Measurements from ENCODE around the gene SEMA5A. TPM values are rescaled to one million over a fixed set of nuclear protein-coding genes. Genes with fewer than 3 reads are reported as not detected.

The SEMA5A gene
- total RNA-seq, 2 experiments from 2014 or later, result 0.48 to 0.52 TPM

DNA sequence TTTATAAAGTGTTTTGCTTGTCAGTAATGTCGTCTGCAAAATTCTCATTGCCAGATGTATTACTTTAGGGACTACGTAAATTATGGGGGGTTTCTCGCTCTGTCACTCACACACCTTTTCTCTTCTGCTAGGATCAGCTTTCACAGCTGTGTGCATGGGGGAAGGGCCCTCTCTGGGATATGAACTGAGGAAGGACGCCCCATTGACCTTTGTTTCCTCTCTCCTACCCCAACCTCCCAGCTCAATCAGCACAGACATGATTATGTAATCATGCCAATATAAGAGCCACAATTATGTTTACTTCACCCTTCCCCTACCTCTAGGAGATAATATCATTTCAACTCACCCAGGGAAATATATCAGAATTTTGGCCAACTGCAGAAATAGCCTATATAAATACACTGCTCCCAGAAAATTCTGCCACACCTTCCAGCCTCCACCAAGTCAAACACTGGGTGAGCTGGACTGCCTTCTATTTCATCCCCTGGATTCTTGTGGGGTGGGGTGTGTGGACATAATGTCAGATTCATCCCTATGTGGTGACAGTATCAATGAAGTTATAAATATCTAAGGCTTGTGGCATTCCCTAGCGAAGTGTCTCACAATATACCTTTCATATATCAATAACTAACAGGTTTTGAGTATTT lies 12.6 kb upstream of the SEMA5A start:
- ChIA-PET POLR2A (no interaction called here), CTCF (interaction anchor here (1.2 kb wide), 1 partner anchor 15 kb away, joined by 3 read pairs; no protein-coding TSS in a partner anchor)
- H3K27ac Mint-ChIP-seq, result no peak overlapping the region
- no peaks in the 10 kb centered on the region for H3K4me1 Mint-ChIP-seq (ENCODE audit: low read depth)
- DNase-seq, result no peak
- no peaks in the 10 kb centered on the region for H3K27me3 Mint-ChIP-seq
- H3K36me3 Mint-ChIP-seq, result no peaks in the 10 kb centered on the region
- intact Hi-C loops (cut with micrococcal nuclease), result no loop called here
- no peak overlapping the region for H3K4me3 Mint-ChIP-seq
- H3K9me3 Mint-ChIP-seq, result no peaks in the 10 kb centered on the region

DNA sequence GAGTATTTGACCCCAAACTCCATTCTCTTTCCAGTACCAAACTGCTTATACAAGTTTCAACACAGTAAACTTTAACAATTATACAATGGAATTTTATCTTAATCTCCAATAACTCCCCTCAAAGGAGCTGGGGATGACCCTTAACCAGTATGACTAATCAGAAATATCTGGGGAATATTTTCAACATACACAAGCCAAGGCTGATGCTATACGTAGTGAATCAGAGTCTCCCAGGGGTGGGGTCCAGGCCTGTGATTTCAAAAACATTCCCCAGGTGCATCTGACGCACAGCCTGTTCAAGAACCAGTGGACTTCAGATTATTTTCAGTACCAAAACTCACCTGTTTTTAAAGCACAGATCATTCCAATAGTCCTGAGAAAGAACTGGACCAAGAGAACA lies 11.8 kb upstream of the SEMA5A start:
- Mint-ChIP-seq H3K27ac (no peak overlapping the region), H3K4me1 (ENCODE audit: low read depth) (no peaks in the 10 kb centered on the region), H3K36me3 (no peaks in the 10 kb centered on the region), H3K27me3 (no peaks in the 10 kb centered on the region), H3K9me3 (no peaks in the 10 kb centered on the region), H3K4me3 (no peak overlapping the region)
- ChIA-PET POLR2A (no interaction called here), CTCF (no interaction called here)
- intact Hi-C loops (cut with micrococcal nuclease), result no loop called here
- DNase-seq, result no peak

DNA sequence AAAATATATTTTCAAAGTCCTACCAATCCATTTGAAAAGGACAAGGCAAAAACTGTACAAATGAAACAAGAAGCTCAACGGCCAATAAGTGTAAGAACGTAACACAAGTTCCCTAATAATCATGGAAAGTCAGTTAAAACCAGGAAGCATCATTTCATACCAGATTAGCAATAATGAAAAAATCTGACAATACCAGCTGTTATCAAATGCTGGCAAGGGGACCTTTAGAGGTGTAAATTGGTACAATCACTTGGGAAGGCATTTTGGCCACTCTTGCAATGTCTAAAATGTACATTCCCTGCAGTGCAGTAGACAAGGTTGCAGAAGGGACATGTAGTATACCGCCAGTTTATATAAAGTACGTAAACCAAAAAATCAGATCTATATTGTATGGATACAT lies 10.1 kb upstream of the SEMA5A start:
- no peaks in the 10 kb centered on the region for H3K9me3 Mint-ChIP-seq
- no peak for DNase-seq
- CTCF ChIA-PET, result no interaction called here
- H3K27me3 Mint-ChIP-seq, result no peaks in the 10 kb centered on the region
- POLR2A ChIA-PET, result no interaction called here
- H3K36me3 Mint-ChIP-seq, result no peaks in the 10 kb centered on the region
- no peak overlapping the region for H3K27ac Mint-ChIP-seq
- no peak overlapping the region for H3K4me3 Mint-ChIP-seq
- no peaks in the 10 kb centered on the region for H3K4me1 Mint-ChIP-seq (ENCODE audit: low read depth)
- intact Hi-C loops (cut with micrococcal nuclease), result no loop called here

DNA sequence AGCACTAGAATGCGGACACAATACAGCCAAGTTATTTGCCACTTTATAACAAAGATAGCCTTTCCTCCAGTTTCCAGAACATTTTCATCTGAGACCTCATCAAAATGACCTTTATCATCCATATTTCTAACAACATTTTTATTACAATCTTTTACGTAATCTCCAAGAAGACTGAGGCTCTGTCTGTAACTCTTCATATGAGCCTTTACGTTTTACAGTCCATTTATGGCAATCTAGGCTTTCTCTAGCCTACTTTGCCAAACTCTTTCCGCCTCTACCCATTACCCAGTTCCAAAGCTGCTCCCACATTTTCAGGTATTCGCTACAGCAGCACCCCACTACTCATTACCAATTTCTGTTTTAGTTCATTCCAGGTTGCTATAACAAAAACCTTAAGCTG lies 8.2 kb upstream of the SEMA5A start:
- CTCF ChIA-PET, result no interaction called here
- intact Hi-C loops (cut with micrococcal nuclease), result no loop called here
- no peaks in the 10 kb centered on the region for H3K36me3 Mint-ChIP-seq
- no peaks in the 10 kb centered on the region for H3K4me1 Mint-ChIP-seq (ENCODE audit: low read depth)
- no peak overlapping the region for H3K4me3 Mint-ChIP-seq
- POLR2A ChIA-PET, result no interaction called here
- no peak for DNase-seq
- H3K27ac Mint-ChIP-seq, result no peak overlapping the region
- H3K9me3 Mint-ChIP-seq, result no peaks in the 10 kb centered on the region
- no peaks in the 10 kb centered on the region for H3K27me3 Mint-ChIP-seq

DNA sequence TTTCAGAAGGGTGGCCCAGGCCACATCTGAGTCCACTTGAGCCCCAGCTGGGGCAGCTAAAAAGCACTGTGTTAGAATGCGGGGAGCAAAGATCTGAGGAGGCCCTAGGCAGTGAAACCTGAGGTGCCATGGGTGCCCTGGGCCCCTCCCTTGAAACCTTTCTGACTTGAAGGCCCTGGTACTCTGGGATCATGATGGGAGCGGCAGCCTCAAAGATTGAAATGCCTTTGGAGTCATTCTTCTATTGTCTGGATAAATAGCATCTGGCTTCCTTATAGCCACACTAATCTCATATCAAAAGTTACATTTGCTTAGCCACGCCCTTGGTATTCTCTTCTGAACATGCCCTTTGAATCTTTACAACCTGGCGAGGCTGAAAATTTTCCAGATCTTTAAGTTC lies 7.7 kb upstream of the SEMA5A start:
- no peak overlapping the region for H3K4me3 Mint-ChIP-seq
- POLR2A ChIA-PET, result no interaction called here
- H3K27me3 Mint-ChIP-seq, result no peaks in the 10 kb centered on the region
- H3K27ac Mint-ChIP-seq, result no peak overlapping the region
- no peak for DNase-seq
- CTCF ChIA-PET, result no interaction called here
- intact Hi-C loops (cut with micrococcal nuclease), result no loop called here
- no peaks in the 10 kb centered on the region for H3K36me3 Mint-ChIP-seq
- H3K9me3 Mint-ChIP-seq, result no peaks in the 10 kb centered on the region
- H3K4me1 Mint-ChIP-seq (ENCODE audit: low read depth), result no peaks in the 10 kb centered on the region

DNA sequence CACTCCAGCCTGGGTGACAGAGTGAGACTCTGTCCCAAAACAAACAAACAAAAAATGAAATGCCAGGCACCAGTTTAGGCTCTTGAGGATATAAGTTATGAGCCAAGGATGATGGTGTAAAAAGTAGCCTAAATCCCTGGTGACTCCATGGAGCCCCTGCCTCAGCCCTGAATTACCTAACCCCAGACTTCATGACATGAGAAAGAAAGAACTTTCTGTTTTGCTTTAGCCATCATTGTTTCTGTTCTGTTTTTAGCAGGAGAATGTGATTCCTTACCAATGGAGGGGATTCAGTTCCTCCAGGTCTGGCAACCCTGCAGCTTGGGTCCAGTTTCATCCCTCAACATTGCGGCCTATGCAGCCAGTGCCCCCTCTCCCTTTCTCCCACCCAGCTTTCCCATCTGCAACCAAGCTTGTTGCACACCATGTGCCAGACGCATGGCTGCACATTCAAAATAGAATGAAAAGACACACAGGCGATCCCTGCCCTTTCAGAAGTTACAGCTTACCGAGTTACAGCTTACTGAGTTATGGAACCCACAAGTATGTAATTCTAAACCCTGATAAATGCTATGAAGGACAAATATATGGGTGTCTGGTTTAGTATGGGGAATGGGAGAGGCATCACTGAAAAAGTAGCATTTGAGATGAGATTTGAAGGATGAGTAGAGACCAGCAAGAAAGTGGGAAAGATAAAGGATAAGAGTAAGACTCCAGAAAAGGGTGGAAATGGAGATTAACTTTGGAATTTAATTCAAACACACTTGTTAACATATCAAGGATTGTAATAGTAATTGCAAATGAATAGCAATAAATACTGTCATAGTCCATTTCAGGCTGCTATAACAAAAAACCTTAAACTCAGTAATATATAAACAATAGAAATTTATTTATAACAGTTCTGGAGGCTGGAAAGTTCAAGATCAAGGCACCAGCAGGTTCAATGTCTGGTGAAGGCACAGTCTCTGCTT lies 6.0 kb upstream of the SEMA5A start:
- no peaks in the 10 kb centered on the region for H3K9me3 Mint-ChIP-seq
- H3K4me3 Mint-ChIP-seq, result no peak overlapping the region
- H3K27me3 Mint-ChIP-seq, result no peaks in the 10 kb centered on the region
- no peaks in the 10 kb centered on the region for H3K36me3 Mint-ChIP-seq
- intact Hi-C loops (cut with micrococcal nuclease), result no loop called here
- ChIA-PET CTCF (no interaction called here), POLR2A (no interaction called here)
- H3K4me1 Mint-ChIP-seq (ENCODE audit: low read depth), result no peaks in the 10 kb centered on the region
- no peak overlapping the region for H3K27ac Mint-ChIP-seq
- no peak for DNase-seq

DNA sequence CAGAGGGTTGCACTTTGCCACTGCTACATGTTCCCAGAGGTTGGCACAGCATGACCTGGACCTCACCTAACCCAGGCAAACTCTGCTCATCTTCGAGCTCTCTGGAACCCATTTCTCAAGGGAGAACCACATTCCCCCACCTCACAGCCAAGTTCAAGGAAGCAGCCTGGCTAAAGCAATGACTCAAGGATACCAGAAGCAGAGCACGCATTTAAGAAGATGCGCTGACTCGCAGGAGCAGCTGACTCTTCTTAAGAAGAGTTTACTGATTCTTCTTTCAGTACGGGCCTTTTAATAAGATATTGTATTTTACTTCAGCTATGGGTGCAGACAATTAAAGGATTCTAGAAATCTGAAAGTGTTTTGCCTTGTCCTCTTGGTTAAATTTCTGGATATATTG lies 4.1 kb upstream of the SEMA5A start:
- Mint-ChIP-seq H3K4me1 (ENCODE audit: low read depth) (peaks cover 4% of the 10 kb centered on the region), H3K27me3 (peaks cover 6% of the 10 kb centered on the region), H3K4me3 (no peak overlapping the region), H3K36me3 (no peaks in the 10 kb centered on the region), H3K27ac (no peak overlapping the region), H3K9me3 (no peaks in the 10 kb centered on the region)
- DNase-seq, result no peak
- ChIA-PET POLR2A (no interaction called here), CTCF (interaction anchor here (0.5 kb wide), 1 partner anchor 420 kb away, joined by 3 read pairs; no protein-coding TSS in a partner anchor)
- intact Hi-C loops (cut with micrococcal nuclease), result no loop called here

DNA sequence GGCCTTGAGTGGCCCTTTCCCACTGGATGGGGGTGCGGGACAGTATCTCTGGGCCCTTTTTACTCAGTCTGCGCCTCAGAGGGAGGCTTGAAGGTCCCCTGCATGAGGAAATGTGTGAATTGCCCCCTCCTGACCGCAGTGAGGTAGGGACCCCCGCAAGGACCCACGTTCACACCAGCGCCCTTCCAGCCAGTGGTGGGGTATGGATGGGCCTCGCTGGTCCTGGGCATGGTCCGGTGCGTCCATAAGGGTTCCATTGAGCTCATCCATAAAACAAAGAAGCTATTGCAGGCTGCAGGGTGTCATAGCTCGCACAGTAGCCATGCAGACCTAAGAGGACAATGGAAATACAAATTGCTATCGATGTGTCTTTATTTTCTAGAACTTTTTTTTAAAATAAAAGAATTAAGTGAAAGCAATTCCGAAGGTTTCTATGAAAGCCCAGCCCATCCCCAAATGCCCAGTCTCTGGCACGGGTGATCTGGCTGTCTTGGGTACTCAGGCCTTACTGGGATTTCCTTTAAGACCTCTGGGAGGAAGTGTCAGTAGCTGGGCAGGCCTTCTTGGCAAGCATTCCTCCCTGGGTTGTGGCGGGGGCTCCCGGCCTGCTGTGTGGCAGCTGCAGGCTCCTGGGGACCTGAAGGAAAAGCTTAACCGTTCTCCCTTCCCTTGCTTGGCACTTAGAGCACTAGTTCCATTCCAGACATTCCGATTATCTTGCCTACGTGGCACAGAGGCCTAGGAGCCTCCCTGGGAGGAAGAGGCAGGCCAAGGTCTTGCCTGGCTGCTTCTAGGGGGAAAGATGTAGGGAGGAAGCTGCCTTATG lies 1.5 kb upstream of the SEMA5A start:
- DNase-seq, result no peak
- POLR2A ChIA-PET, result no interaction called here

DNA sequence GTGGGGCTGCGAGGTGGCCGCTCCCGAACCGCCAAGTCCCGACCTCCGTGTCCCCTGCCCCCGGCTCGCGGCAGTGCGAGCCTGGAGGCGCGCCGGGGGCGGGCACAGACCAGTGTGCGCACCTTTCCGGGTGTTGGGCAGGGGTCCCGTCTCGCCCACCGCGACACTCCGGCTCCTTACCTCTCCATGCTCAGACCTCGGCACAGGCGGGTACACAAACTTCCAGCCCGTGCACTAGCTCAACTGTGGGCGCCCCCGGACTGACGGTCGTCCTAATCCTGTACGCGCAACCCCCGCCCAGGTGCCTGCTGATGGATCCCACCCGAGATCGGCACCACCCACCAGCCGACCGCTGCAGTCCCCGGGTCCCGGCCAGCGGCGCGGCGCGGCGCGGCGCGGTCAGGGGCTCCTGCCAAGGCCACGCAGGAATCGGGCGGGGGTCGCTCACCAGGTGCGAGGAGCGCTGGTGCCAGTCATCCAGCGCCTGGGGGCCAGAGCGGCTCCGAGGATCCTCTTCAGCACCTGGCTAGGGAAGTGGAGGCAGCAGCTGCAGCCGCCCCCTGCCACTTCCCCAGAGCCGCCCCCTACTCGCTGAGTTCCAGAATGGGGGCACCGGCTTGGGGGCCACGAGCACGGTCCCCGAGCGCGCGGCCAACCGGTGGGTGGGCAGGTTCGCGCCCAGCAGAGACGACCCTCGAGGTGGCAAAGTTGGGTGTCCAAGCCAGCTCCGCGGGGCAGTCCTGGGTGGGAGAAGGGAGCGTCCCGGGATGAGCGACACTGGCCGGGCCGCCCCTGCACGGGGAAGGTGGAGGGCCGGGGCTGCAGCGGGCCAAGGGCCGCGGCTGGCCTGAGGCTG lies 511 bp downstream of the SEMA5A start:
- POLR2A ChIA-PET, result no interaction called here
- DNase-seq, result no peak
- no peaks in the 10 kb centered on the region for H3K9me3 Mint-ChIP-seq
- CTCF ChIA-PET, result interaction anchor here (0.6 to 2.6 kb wide), 2 partner anchors 183 to 361 kb away, joined by 3 to 11 read pairs; no protein-coding TSS in a partner anchor
- H3K4me3 Mint-ChIP-seq, result peak overlapping the region; percentile 71
- no peak overlapping the region for H3K27ac Mint-ChIP-seq
- intact Hi-C loops (cut with micrococcal nuclease), result no loop called here
- H3K36me3 Mint-ChIP-seq, result no peaks in the 10 kb centered on the region
- H3K27me3 Mint-ChIP-seq, result peaks cover 13% of the 10 kb centered on the region
- H3K4me1 Mint-ChIP-seq (ENCODE audit: low read depth), result peaks cover 7% of the 10 kb centered on the region

More for the DNA sequence above, 1.5 kb upstream of the SEMA5A start:
- peaks cover 7% of the 10 kb centered on the region for H3K4me1 Mint-ChIP-seq (ENCODE audit: low read depth)
- CTCF ChIA-PET, result no interaction called here
- H3K27ac Mint-ChIP-seq, result no peak overlapping the region
- intact Hi-C loops (cut with micrococcal nuclease), result no loop called here
- H3K27me3 Mint-ChIP-seq, result peaks cover 13% of the 10 kb centered on the region
- H3K9me3 Mint-ChIP-seq, result no peaks in the 10 kb centered on the region
- no peak overlapping the region for H3K4me3 Mint-ChIP-seq
- no peaks in the 10 kb centered on the region for H3K36me3 Mint-ChIP-seq

DNA sequence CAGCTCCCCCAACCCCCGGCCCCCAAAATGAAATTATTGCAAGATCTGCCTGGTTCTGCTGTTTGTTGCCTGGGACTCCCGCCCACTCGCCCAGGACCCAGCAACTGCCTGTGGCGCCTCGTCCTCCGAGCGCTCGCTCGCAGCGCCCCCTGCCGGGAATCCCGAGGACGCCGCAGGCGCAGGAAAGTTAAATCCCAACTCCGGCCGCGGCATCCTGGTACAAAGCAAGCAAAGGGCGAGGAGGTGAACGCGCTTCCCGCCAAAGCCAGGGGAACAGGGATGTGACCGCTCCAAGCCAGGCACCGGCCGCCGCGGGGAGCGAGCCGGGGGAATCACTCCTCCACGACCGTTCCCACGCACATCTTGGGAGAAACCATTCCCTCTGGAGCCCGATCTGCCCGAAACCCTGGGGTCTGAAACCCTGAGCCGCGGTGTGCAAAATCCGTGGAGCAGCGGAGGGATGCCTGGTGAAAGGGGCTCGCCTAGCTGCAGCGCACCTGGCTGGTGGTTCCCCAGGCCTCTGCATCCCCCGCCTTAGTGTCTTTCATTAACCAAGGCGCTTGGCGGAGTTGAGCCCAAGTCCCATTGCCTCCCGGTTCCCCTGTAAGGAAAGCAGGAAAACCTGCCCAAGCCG lies 1.3 kb downstream of the SEMA5A start:
- Mint-ChIP-seq H3K27ac (no peak overlapping the region), H3K36me3 (no peaks in the 10 kb centered on the region), H3K9me3 (no peaks in the 10 kb centered on the region), H3K4me3 (peak overlapping the region; percentile 71), H3K27me3 (peaks cover 13% of the 10 kb centered on the region), H3K4me1 (ENCODE audit: low read depth) (peaks cover 7% of the 10 kb centered on the region)
- POLR2A ChIA-PET, result no interaction called here
- CTCF ChIA-PET, result interaction anchor here (0.9 to 2.6 kb wide), 3 partner anchors 180 to 185 kb away, joined by 3 to 11 read pairs (median 9); no protein-coding TSS in a partner anchor
- intact Hi-C loops (cut with micrococcal nuclease), result loop anchor here (1.0 to 5.0 kb wide), 2 partner anchors 182 to 1617 kb away; no protein-coding TSS in a partner anchor
- peak; percentile 69 for DNase-seq

DNA sequence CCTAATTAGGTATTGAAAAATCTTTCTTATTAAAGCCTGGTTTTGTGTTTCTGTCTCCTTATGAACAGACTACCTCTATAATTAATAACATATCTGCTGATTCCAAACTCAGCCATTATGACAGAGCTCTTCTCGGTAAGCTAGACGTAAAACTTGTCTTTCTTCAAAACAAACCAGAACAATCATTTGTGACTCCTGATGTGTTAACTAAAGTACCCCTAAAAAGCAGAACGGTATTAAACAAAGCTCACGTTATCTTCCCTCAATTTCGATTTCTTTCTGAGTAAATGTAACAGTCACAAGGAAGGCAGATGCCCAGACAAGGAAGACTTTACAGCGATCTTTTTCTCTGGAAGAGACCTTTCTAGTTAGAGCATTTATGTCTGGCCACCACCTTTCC lies 1.8 kb downstream of the SEMA5A start:
- Mint-ChIP-seq H3K27ac (no peak overlapping the region), H3K4me1 (ENCODE audit: low read depth) (peaks cover 7% of the 10 kb centered on the region), H3K27me3 (peaks cover 13% of the 10 kb centered on the region), H3K9me3 (no peaks in the 10 kb centered on the region), H3K4me3 (peak overlapping the region; percentile 71), H3K36me3 (no peaks in the 10 kb centered on the region)
- no peak for DNase-seq
- ChIA-PET POLR2A (no interaction called here), CTCF (interaction anchor here (0.7 to 2.6 kb wide), 5 partner anchors 15 to 185 kb away, joined by 3 to 11 read pairs (median 3); no protein-coding TSS in a partner anchor)
- intact Hi-C loops (cut with micrococcal nuclease), result loop anchor here (1.0 to 5.0 kb wide), 2 partner anchors 182 to 1617 kb away; no protein-coding TSS in a partner anchor
